Left cardiac atrium (tissue), 4 donors: Measurements from ENCODE around the gene LTBP1. TPM values are rescaled to one million over a fixed set of nuclear protein-coding genes. Genes with fewer than 3 reads are reported as not detected.
A peak's percentile ranks its signal among the peaks of the same experiment; 100 is the strongest.

ENCODE experiments used
- ATAC-seq, 2 donors: fragments of 200-7000 bp; cut with Tn5 transposase; one replicate each; pipeline ENCODE4 v1.9.1; 2020; ENCODE audit warnings: mild to moderate bottlenecking in 2 of 2, moderate library complexity in 2 of 2
- DNase-seq: peaks from one replicate; pipeline ENCODE4 v3.0.0-alpha.2; 2020
- intact Hi-C, 2 donors: fragments of 100-400 bp; cut with DNase I; formaldehyde crosslinking; loops; one replicate each; pipeline versions ENCODE4 v1.14.1 to v1.15.1; 2022 to 2023
- total RNA-seq, 2 donors: library from RNA; stranded (reverse); fragmentation: NEBNext Ultra II Directional; extraction: Animal tissue kit (Norgen Biotek cat#: 25700); gene quantifications; one replicate each; pipeline ENCODE4 v1.2.1, GENCODE V29; 2021
- donor health status: DM: no; HTN: yes; CAD: no.
- donor health status: DM: no; HTN: yes; CAD: no; lungs with severe emphysema.
- donor health status: DM: yes; HTN: yes; CAD: no.
- donor health status: Dilated cardiomyopathy.

LTBP1 gene
- total RNA-seq, 2 donors from 2014 or later = 121 to 160 TPM

GRCh38 chr2:33242845-33243244 is 296.1 kb downstream of the LTBP1 start:
- intact Hi-C loops = no loop called here
- no peak for DNase-seq
- peak in 1 of 2 donors; percentile 68 for ATAC-seq

GRCh38 chr2:33246432-33246831 is 299.7 kb downstream of the LTBP1 start:
- DNase-seq (no peak), ATAC-seq (peak in 1 of 2 donors; percentile 43)

GRCh38 chr2:33247365-33247764 is 300.6 kb downstream of the LTBP1 start:
- intact Hi-C loops = no loop called here
- ATAC-seq = no peak
- no peak for DNase-seq

More at GRCh38 chr2:33246432-33246831, 299.7 kb downstream of the LTBP1 start:
- intact Hi-C loops = no loop called here

- intact Hi-C loops = no loop called here
- DNase-seq (no peak), ATAC-seq (peak in 1 of 2 donors; percentile 17)
Observed at GRCh38 chr2:33250417-33251029, 303.8 kb downstream of the LTBP1 start.

DNA sequence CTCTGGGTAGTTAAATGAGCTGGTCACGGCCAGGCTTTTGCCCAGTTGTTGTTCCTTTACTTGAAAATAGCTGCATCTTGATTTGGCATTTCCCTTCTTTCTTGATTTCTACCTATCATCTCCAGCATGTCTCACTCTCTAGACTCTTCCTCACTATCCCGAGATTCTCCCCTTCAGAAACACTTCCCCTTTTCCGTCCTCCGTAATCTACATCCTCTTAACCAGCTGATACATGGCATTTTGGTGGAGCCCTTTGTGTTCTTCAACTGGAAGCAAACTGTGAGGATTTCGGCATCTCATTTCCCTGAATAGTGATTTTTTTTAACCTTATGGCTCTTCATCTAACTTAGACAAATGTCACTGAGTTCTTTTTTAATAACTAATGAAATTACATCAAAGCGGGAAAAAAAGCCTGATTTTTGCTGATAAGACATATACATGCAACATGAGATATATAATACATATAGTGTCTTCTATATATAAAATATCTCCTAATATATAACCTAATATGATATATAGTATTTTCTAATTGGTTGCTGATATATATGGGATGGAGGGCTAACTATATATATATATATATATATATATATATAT is 309.5 kb downstream of the LTBP1 start:
- DNase-seq = no peak
- no peak for ATAC-seq
- intact Hi-C loops = no loop called here

- no peak for DNase-seq
Observed at GRCh38 chr2:33258387-33258786, 311.6 kb downstream of the LTBP1 start.

DNA sequence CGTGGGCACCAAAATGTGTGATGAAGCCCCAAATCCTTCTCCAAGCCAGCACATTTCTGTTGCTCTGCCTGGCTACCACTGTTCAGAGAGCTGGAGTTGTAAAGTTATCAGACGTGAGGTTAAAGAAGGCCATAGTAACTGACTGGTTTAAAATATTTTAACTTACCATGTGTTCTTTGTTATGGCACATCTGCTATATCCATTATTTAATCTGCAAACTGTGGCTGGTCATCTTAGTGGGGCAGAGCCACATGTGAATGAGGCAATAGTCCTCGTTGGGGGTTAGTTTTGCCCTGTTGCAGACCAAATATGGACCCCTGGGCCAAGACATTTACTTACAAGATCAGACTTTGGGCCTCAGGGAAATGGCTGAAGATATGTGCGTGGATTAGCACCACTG is 315.3 kb downstream of the LTBP1 start:
- DNase-seq (no peak), ATAC-seq (no peak)
- intact Hi-C loops = no loop called here

More at GRCh38 chr2:33258387-33258786, 311.6 kb downstream of the LTBP1 start:
- ATAC-seq = peak in 1 of 2 donors; percentile 47
- intact Hi-C loops = no loop called here

DNA sequence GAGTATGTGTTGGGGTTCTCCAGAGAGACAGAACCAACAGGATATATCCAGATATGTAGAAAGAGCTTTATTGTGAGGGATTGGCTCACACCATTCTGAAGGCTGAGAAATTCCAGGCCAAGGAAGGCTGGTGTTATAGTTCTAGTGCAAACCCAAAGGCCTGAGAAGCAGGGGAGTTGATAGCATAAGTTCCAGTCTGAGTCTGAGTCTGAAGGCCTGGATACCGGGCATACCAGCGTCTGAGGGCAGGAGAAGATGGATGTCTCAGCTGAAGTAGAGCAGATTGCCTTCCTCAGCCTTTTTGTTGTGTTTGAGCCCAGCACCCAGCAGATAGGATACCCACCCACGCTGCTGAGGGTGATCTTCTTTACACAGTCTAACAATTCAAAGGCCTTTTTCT is 318.0 kb downstream of the LTBP1 start:
- no peak for DNase-seq
- no peak for ATAC-seq
- intact Hi-C loops = no loop called here

- intact Hi-C loops = no loop called here
- ATAC-seq = peak; percentile 38 to 64
- DNase-seq = no peak
Observed at GRCh38 chr2:33265584-33266338, 319.0 kb downstream of the LTBP1 start.

DNA sequence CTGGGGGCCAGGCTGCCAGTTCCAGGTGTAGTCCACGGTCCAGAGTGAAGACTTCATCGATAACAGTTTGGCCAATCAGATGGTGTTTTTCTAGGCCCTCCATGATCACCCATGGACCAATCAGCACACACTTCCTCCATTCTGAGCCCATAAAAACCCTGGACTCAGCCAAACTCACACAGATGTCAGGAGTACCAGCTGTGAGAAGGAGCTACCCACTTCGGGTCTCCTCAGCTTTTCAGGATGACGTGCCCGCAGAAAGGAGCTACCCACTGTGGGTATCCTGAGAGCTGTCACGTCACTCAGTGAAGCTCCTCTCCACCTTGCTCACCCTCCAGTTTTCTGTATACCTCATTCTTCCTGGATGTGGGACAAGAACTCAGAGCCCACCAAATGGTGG is 319.7 kb downstream of the LTBP1 start:
- DNase-seq = no peak
- intact Hi-C loops = no loop called here
- no peak for ATAC-seq

GRCh38 chr2:33267043-33267442 is 320.3 kb downstream of the LTBP1 start:
- intact Hi-C loops = no loop called here
- ATAC-seq = peak in 1 of 2 donors; percentile 21
- no peak for DNase-seq

DNA sequence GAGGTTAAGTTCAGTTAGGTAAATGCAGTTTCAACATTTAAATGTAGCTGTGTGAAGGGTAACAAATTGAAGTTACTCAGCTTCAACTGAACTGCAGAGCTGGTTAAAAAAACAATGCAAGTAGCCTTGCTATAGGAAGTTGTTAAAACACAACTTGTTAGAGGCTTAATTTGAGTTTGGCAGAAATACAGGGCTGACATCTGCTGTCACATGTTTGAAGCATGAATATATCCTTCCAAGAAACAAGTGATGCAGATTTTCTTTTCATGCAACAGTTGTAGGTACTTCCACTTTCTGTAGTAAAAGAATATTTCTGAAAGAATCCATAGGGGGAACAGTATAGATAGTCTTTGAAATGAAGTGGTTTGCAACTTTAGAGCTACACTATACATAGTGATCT is 321.0 kb downstream of the LTBP1 start:
- intact Hi-C loops = no loop called here
- no peak for ATAC-seq

GRCh38 chr2:33268246-33268831 is 321.6 kb downstream of the LTBP1 start:
- DNase-seq (no peak), ATAC-seq (no peak)
- intact Hi-C loops = no loop called here

More for the DNA sequence above, 321.0 kb downstream of the LTBP1 start:
- no peak for DNase-seq

- intact Hi-C loops = loop anchor here in 1 of 2 donors (10.0 kb wide), 1 partner anchor 497 kb away; no protein-coding TSS in a partner anchor
- no peak for DNase-seq
- no peak for ATAC-seq
Observed at GRCh38 chr2:33272001-33272400, 325.2 kb downstream of the LTBP1 start.

DNA sequence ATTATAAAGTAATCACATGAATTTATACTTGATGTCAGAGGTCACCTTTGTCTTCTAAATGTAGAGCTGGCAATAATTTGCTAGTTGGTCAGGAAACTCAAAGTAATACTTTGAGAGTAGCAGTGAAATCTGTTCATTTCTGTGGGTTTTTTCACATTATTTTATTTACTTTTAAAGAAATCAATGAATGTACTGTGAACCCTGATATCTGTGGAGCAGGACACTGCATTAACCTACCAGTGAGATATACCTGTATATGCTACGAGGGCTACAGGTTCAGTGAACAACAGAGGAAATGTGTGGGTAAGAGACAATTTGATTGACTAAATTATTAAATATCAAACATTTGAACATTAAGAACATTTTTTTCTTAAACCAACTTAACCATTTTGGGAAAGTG is 326.7 kb downstream of the LTBP1 start:
- intact Hi-C loops = loop anchor here in 1 of 2 donors (10.0 kb wide), 1 partner anchor 499 kb away; no protein-coding TSS in a partner anchor
- DNase-seq (no peak), ATAC-seq (no peak)

DNA sequence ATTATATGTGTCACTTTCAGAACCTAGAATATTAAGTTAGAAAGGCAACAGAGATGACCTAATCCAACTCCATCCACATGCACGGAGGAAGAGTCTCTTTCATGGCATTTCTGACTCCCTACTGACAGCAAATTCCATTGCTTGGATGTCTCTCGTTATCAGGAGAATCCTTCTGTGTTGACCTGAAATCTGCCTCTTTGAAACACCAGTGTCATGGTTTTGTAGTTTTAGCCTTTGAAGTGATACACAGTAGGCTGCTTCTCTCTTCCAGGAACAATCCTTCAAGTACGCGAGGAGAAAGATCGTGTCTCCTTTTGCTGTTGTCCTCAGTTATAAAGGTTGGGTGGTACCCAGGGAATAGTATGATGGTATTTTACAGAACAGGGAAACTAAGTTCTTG is 327.8 kb downstream of the LTBP1 start:
- intact Hi-C loops = loop anchor here in 1 of 2 donors (10.0 kb wide), 1 partner anchor 500 kb away; no protein-coding TSS in a partner anchor
- DNase-seq = no peak
- ATAC-seq = no peak

GRCh38 chr2:33275689-33276444 is 329.1 kb downstream of the LTBP1 start:
- ATAC-seq (peak; percentile 81 to 89), DNase-seq (peak; percentile 75)
- intact Hi-C loops = loop anchor here in 1 of 2 donors (10.0 kb wide), 1 partner anchor 501 kb away; no protein-coding TSS in a partner anchor

DNA sequence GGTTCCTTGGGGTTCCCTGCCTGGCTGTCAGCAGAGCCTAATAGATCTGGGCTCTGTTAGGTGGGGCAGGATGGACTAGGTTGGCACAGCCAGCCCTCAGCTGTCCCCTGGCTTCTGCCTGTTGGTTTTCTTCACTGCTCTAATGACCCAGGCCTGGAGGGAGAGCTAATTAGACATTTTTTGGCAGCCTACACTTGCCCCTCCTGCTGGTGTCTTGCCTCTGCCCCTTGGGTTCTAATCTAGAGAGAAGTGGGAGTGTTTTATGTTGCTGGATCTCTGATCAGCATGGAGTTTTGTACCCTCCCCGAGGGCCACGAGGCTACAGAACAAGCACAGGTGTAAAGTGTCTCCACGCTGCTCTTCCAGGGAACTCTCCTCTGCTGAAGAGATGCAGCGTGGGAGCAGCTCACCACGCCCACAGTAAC is 330.3 kb downstream of the LTBP1 start:
- intact Hi-C loops = loop anchor here in 1 of 2 donors (10.0 kb wide), 1 partner anchor 502 kb away; no protein-coding TSS in a partner anchor
- no peak for DNase-seq

More for the DNA sequence above, 330.3 kb downstream of the LTBP1 start:
- peak in 1 of 2 donors; percentile 16 for ATAC-seq
